Body of pancreas (tissue), 4 donors: Measurements from ENCODE around the gene COQ6. TPM values are rescaled to one million over a fixed set of nuclear protein-coding genes. Genes with fewer than 3 reads are reported as not detected.

Source experiments
- ATAC-seq: fragments of 150-250 bp; one replicate; pipeline ENCODE4 v1.9.1; 2016
- DNase-seq, 4 donors: peaks; one replicate each; pipeline ENCODE4 v3.0.0-alpha.2; 2019
- H3K27ac ChIP-seq, 4 donors: fragments of 200-600 bp; sonication (generic); 1 replicate in 3 of 4; 2 replicates in 1 of 4; pipeline versions ENCODE4 v1.5.1 to v1.6.1; 2016 to 2019; ENCODE audit warnings: mild to moderate bottlenecking in 1 of 4, mixed read lengths in 1 of 4, moderate library complexity in 1 of 4
- H3K27me3 ChIP-seq, 2 donors: fragments of 200-600 bp; sonication (generic); one replicate each; pipeline ENCODE4 v1.6.0; 2016; ENCODE audit warnings: mild to moderate bottlenecking in 1 of 2
- H3K36me3 ChIP-seq, 2 donors: fragments of 200-600 bp; sonication (generic); replicated peaks in 1 of 2; 2 replicates each; pipeline ENCODE4 v1.5.1; 2016; ENCODE audit warnings: low read depth in 2 of 2; ENCODE audit not compliant: insufficient read depth in 1 of 2
- H3K4me1 ChIP-seq: fragments of 200-600 bp; sonication (generic); one replicate; pipeline ENCODE4 v1.6.0; 2016
- H3K4me3 ChIP-seq, 2 donors: fragments of 200-600 bp; sonication (generic); 1 replicate in 1 of 2; 2 replicates in 1 of 2; pipeline ENCODE4 v1.5.1; 2016 to 2019
- H3K9me3 ChIP-seq, 3 donors: fragments of 200-600 bp; sonication (generic); 1 replicate in 2 of 3; 2 replicates in 1 of 3; pipeline ENCODE4 v1.5.1; 2016
- CTCF ChIP-seq, 7 experiments: fragments of 450-650 bp in 4 of 7; fragments of 200-600 bp in 3 of 7; sonication (generic) in 3 of 7; IDR thresholded peaks; one replicate each; pipeline ENCODE4 v1.5.1; 2016 to 2019; ENCODE audit warnings: antibody characterized with exemption in 7 of 7
- POLR2A ChIP-seq, 3 donors: fragments of 450-650 bp; IDR thresholded peaks; one replicate each; pipeline ENCODE4 v1.6.1; 2016; ENCODE audit warnings: antibody characterized with exemption in 3 of 3, mild to moderate bottlenecking in 2 of 3
- WGBS, 2 donors: methylation state at CpG; one replicate each; pipeline ENCODE4 v1.1.5; 2017; 5-methylcytosine and 5-hydroxymethylcytosine counted together
- intact Hi-C: fragments of 100-400 bp; cut with DNase I; formaldehyde crosslinking; loops from one replicate; pipeline ENCODE4 v1.15.1; 2023
- total RNA-seq, 2 donors: library from RNA; depleted of rRNA; stranded (reverse); fragments of >200 nt; gene quantifications; one replicate each; pipeline ENCODE4 v1.1.0, GENCODE V29; 2016

The COQ6 gene
- 10 to 100 TPM in 1 of 2 donors, 1 to 10 TPM in 1; 9.6 to 29.3 TPM for total RNA-seq

GRCh38 chr14:73949752-73950734 is at the start of gene COQ6, which contains the start of gene FAM161B:
TSS of gene COQ6 (plus strand) at chr14:73950302. CDS start at chr14:73950333, 31 bp downstream.
TSS of gene FAM161B (minus strand) at chr14:73950094. CDS start at chr14:73950026, 68 bp downstream.
- Histone ChIP-seq H3K27me3 (no peaks in the 10 kb centered on the region), H3K9me3 (no peaks in the 10 kb centered on the region), H3K4me3 (peak within 1 kb of the TSS; percentile 67 to 96), H3K36me3 (no peaks in the 10 kb centered on the region), H3K27ac (peak within 1 kb of the TSS; percentile 66 to 94 (median 84)), H3K4me1 (peaks cover 17% of the 10 kb centered on the region)
- TF ChIP-seq CTCF (IDR thresholded peaks at IDR 0.05) (peak in 3 of 7 experiments; percentile 13 to 30 (median 19)), POLR2A (IDR thresholded peaks at IDR 0.05) (peak; percentile 85 to 96 (median 92))
- 0 to 1% methylated on average over 19 to 69 of the region's 70 CpGs for WGBS, 2 donors
- intact Hi-C loops = no loop called here
- peak; percentile 97 for ATAC-seq
- DNase-seq = peak; percentile 93 to 96 (median 94)

DNA sequence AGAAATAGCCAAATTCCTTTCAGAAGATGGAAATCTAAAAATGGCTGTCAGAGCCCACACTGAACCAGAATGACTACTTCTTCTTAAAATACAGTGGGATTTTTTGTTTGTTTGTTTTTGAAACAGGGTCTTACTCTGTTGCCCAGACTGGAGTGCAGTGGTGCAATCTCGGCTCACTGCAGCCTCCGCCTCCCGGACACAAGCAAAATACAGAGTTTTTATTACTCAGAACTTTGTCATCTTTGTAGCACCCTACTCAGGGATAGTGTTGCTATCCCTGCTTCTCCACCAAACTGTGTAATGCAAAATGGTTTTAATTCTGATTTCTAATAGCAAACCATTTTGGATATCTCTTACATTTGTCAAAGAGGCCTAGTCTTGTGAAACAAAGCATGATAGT is 47.1 kb upstream of the COQ6 start:
- Histone ChIP-seq H3K4me1 (no peaks in the 10 kb centered on the region), H3K27ac (no peak overlapping the region), H3K36me3 (peaks cover 10 to 30% of the 10 kb centered on the region in 2 donors), H3K27me3 (no peaks in the 10 kb centered on the region), H3K9me3 (no peaks in the 10 kb centered on the region), H3K4me3 (no peak overlapping the region)
- intact Hi-C loops = no loop called here
- DNase-seq = no peak
- ATAC-seq = no peak
- TF ChIP-seq POLR2A (IDR thresholded peaks at IDR 0.05) = no peak
- no peak for TF ChIP-seq CTCF (IDR thresholded peaks at IDR 0.05)
- 67 to 100% methylated on average over 3 of the region's 3 CpGs for WGBS, 2 donors

DNA sequence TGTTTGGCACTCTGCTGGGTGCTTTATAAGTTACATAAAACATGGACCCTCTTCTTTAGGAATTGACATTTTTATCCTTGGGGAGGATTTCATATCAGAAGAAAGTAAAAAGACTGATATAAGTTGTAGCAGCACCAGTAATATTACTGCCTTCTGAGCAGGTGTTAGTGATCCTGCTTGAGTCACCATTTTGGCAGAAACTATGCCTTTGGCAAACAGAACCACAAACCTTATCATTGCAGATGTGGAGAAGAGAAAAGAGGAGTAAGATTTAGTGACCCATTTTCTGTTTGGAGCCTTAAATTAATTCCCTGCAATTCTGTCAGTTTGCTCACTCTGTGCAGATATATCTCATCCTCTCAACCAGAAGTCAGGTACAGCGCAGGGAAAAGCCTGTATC is 40.4 kb upstream of the COQ6 start:
- Histone ChIP-seq H3K36me3 (peaks cover 5 to 21% of the 10 kb centered on the region in 2 donors), H3K27ac (no peak overlapping the region), H3K4me1 (peaks cover 8% of the 10 kb centered on the region), H3K9me3 (no peaks in the 10 kb centered on the region), H3K27me3 (no peaks in the 10 kb centered on the region), H3K4me3 (no peak overlapping the region)
- ATAC-seq = no peak
- no peak for DNase-seq
- intact Hi-C loops = no loop called here
- WGBS, 2 donors = 100% methylated on average over 1 of the region's 1 CpG
- no peak for TF ChIP-seq POLR2A (IDR thresholded peaks at IDR 0.05)
- TF ChIP-seq CTCF (IDR thresholded peaks at IDR 0.05) = no peak

DNA sequence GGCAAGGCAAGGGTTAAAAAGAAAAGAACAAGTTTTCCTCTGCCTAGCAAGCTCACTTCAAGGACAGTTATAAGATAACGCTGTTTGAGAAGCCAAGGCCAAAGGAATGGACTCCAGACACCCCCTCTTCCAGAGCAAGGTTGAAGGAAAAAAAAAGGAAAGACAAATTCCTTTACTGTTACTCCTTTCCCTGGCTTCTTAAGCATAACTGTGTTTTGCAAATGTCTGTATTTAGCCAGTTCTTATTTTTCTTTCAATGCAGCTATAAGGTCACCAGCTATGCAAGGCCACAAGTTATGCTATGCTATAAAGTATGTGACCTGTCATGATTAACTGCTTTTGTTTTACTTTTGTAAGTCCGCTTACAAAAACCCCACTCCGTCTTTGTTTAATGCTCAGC is 36.8 kb upstream of the COQ6 start:
- Histone ChIP-seq H3K4me1 (peaks cover 8% of the 10 kb centered on the region), H3K27me3 (no peaks in the 10 kb centered on the region), H3K9me3 (no peaks in the 10 kb centered on the region), H3K36me3 (peaks cover 0 to 7% of the 10 kb centered on the region in 2 donors), H3K4me3 (no peak overlapping the region), H3K27ac (no peak overlapping the region)
- ATAC-seq = no peak
- WGBS, 2 donors = 38 to 54% methylated on average over 3 of the region's 3 CpGs
- intact Hi-C loops = no loop called here
- no peak for TF ChIP-seq CTCF (IDR thresholded peaks at IDR 0.05)
- no peak for TF ChIP-seq POLR2A (IDR thresholded peaks at IDR 0.05)
- DNase-seq = no peak
